Astrocyte of the cerebellum (primary cell): ENCODE results near the gene CEPT1.

Source experiments
- DNase-seq: peaks from one replicate; pipeline ENCODE4 v3.0.0-alpha.2; 2011; ENCODE audit warnings: low read depth
- H3K4me3 ChIP-seq: 2 replicates; pipeline ENCODE4 v1.5.1; 2011; ENCODE audit warnings: mild to moderate bottlenecking, low read depth, low read length, moderate library complexity
- in situ Hi-C: cut with HindIII; loops from 2 replicates; pipeline ENCODE4 v1.10.0; 2017; ENCODE audit warnings: low sequenced_read_pairs
- TF ChIP-seq, protein P1 (sequence below): IDR thresholded peaks from 2 replicates; pipeline ENCODE4 v1.5.1; 2012; ENCODE audit warnings: low read length, low read depth, moderate library complexity, mild to moderate bottlenecking; ENCODE audit errors: missing control alignments

CEPT1 gene

DNA sequence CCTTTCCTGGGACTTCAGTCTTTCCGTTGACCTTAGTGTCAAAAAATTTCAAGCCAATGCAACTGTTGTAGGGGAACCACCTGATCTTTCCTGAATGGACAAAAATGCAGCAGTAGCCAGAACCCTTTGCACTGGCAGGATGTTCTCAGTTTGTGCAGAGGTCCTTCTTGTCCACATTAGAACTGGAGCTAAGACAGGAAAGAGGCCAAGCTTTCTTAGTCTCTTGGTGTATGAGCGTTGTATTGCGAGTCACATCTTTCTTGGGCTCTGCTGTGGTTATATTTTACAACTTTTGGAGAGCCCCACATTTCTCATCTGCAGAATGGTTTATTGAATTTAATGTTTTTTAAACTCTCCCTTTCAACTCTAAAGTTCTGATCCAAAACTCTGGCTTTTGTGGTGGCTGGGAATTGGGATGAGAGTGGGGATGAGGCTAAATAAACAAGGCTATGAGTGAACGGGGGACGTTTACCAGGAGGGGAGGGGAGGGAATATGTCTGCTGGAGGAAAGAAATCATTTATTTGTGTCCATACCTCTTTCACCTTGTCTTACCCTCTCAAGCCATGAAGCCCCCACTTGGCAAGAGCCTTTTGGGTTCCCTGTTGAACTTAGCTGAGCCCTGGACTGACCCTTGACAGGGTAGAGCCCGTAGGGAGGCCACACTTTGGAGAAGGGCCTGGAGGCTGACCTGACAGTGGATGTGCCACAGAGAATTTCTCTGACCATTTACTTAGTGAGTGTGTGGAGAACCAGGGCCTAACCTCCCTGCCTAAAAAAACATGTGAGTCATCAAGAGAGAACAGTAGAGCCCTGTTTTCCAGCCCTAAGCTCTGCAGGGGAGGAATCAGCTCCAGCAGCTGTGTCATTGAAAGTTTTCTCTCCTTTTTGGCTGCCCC is 88.1 kb downstream of the CEPT1 start:
- no peak overlapping the region for H3K4me3 ChIP-seq
- DNase-seq, result peak; percentile 89
- TF ChIP-seq, protein P1, sequence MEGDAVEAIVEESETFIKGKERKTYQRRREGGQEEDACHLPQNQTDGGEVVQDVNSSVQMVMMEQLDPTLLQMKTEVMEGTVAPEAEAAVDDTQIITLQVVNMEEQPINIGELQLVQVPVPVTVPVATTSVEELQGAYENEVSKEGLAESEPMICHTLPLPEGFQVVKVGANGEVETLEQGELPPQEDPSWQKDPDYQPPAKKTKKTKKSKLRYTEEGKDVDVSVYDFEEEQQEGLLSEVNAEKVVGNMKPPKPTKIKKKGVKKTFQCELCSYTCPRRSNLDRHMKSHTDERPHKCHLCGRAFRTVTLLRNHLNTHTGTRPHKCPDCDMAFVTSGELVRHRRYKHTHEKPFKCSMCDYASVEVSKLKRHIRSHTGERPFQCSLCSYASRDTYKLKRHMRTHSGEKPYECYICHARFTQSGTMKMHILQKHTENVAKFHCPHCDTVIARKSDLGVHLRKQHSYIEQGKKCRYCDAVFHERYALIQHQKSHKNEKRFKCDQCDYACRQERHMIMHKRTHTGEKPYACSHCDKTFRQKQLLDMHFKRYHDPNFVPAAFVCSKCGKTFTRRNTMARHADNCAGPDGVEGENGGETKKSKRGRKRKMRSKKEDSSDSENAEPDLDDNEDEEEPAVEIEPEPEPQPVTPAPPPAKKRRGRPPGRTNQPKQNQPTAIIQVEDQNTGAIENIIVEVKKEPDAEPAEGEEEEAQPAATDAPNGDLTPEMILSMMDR, result no peak
- in situ Hi-C loops, result no loop called here

DNA sequence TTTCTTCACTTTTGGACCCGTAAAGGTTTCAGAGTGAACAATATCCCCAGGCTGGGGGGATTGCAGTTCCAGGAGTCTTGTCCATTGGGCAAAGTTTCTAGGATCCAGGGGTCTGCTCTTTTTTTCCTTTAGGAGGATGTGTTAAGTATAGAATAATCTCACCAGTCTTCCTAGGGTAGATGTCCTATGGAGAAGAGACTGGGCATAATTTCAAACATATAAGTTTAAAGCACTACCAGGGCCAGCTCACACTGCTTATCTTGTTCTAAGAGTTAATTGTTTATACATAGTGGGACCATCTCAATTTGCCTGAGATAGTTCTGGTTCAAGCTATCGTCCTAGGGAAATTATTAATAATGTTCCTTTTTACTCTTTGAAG is 88.7 kb downstream of the CEPT1 start:
- H3K4me3 ChIP-seq, result no peak overlapping the region

DNA sequence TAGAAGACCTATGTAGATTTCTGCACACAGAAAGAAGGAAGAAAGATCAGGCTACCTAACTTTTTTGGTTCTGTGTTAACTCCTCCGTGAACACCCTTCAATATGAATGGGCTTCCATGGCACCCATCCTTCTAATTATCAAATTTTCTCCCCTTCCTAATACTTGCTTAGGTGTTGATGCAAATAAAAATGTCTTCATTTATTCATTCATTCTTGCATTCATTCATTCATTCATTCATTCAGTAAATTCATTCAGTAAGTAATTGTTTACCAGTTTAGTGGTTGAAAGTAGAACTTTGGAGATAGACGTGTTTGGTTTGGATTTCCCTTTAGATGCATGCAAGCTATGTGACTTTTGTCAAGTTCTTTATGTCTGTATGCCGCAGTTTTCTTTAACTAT is 92.1 kb downstream of the CEPT1 start:
- TF ChIP-seq, protein P1, result no peak
- H3K4me3 ChIP-seq, result no peak overlapping the region
- in situ Hi-C loops, result no loop called here
- DNase-seq, result no peak

More for the DNA sequence above, 88.7 kb downstream of the CEPT1 start:
- in situ Hi-C loops, result no loop called here
- DNase-seq, result no peak
- TF ChIP-seq, protein P1, result no peak

- in situ Hi-C loops, result no loop called here
- H3K4me3 ChIP-seq, result no peak overlapping the region
- TF ChIP-seq, protein P1, result no peak
- no peak for DNase-seq
Measured at GRCh38 chr1:111234258-111234657, 94.2 kb downstream of the CEPT1 start.
